ENCODE data around the gene CTH.
A peak's percentile ranks its signal among the peaks of the same experiment; 100 is the strongest.
"Not testable (repeated sequence)": the region's sequence is repeated elsewhere in the genome, so short reads cannot be mapped to it uniquely, and the experiment has no call there.

The CTH gene

GRCh38 chr1:70411360-70411844, 334 bp downstream of the CTH start:
- peak; percentile 32 for DNase-seq

- DNase-seq, result no peak
Observed at GRCh38 chr1:70415882-70416281, 4.8 kb downstream of the CTH start.

GRCh38 chr1:70418973-70419734, 8.1 kb downstream of the CTH start:
- DNase-seq, result not testable (repeated sequence)

GRCh38 chr1:70420320-70420719, 9.3 kb downstream of the CTH start:
- DNase-seq, result no peak

GRCh38 chr1:70426154-70427131, 15.4 kb downstream of the CTH start:
- DNase-seq, result no peak

GRCh38 chr1:70427976-70428375, 16.9 kb downstream of the CTH start:
- DNase-seq, result no peak

- no peak for DNase-seq
Observed at GRCh38 chr1:70429219-70429618, 18.2 kb downstream of the CTH start.

GRCh38 chr1:70429757-70430156, 18.7 kb downstream of the CTH start:
- no peak for DNase-seq

GRCh38 chr1:70431317-70431716, 20.2 kb downstream of the CTH start:
- no peak for DNase-seq

GRCh38 chr1:70431874-70432273, 20.8 kb downstream of the CTH start:
- DNase-seq, result no peak

GRCh38 chr1:70434253-70434859, 23.3 kb downstream of the CTH start:
- DNase-seq, result no peak

- peak; percentile 9 for DNase-seq
Observed at GRCh38 chr1:70436622-70437251, 25.7 kb downstream of the CTH start.

GRCh38 chr1:70438529-70438928, 27.5 kb downstream of the CTH start:
- DNase-seq, result no peak

GRCh38 chr1:70440642-70441391, 29.7 kb downstream of the CTH start:
- DNase-seq, result no peak

GRCh38 chr1:70441392-70442035, 30.4 kb downstream of the CTH start:
- no peak for DNase-seq

GRCh38 chr1:70442490-70442889, 31.4 kb downstream of the CTH start:
- DNase-seq, result no peak

GRCh38 chr1:70443739-70444138, 32.7 kb downstream of the CTH start:
- no peak for DNase-seq

- no peak for DNase-seq
Observed at GRCh38 chr1:70449049-70449448, 38.0 kb downstream of the CTH start.

GRCh38 chr1:70452164-70452939, 41.3 kb downstream of the CTH start:
- not testable (repeated sequence) for DNase-seq

GRCh38 chr1:70455291-70455690, 44.2 kb downstream of the CTH start:
- DNase-seq, result no peak

- peak; percentile 27 for DNase-seq
Observed at GRCh38 chr1:70458131-70458530, 47.1 kb downstream of the CTH start.

All from hematopoietic multipotent progenitor cell treated with erythropoietin and hydrocortisone succinate and interleukin-3 and kit ligand, for 6 days (in vitro differentiated cells).